GM13976 (cell line): ENCODE results near the gene PDCD1LG2.
A peak's percentile ranks its signal among the peaks of the same experiment; 100 is the strongest.

Source experiments
- DNase-seq: peaks from one replicate; pipeline ENCODE4 v3.0.0; 2012; ENCODE audit warnings: low spot score
- CTCF ChIP-seq: IDR thresholded peaks from 2 replicates; pipeline ENCODE4 v1.5.1; 2012; ENCODE audit warnings: borderline replicate concordance, mild to moderate bottlenecking; ENCODE audit not compliant: insufficient read depth; ENCODE audit errors: extremely low read depth, missing control alignments, control extremely low read depth
- in situ Hi-C: fragments of 300-500 bp; cut with MboI; formaldehyde crosslinking; loops from one replicate; pipeline ENCODE4 v1.12.0; 2022; ENCODE audit warnings: low sequenced_read_pairs, mixed read lengths, inconsistent platforms; ENCODE audit not compliant: unreplicated experiment

The PDCD1LG2 gene

GRCh38 chr9:5586391-5586802 is 76.1 kb downstream of the PDCD1LG2 start:
- in situ Hi-C loops, result no loop called here

GRCh38 chr9:5587024-5587423 is 76.7 kb downstream of the PDCD1LG2 start:
- no peak for TF ChIP-seq CTCF
- in situ Hi-C loops, result no loop called here
- no peak for DNase-seq

More at GRCh38 chr9:5586391-5586802, 76.1 kb downstream of the PDCD1LG2 start:
- TF ChIP-seq CTCF, result no peak
- DNase-seq, result no peak

GRCh38 chr9:5592231-5592630 is 81.9 kb downstream of the PDCD1LG2 start:
- no peak for DNase-seq
- in situ Hi-C loops, result loop anchor here (5.0 to 10.0 kb wide), 4 partner anchors 145 to 847 kb away; partner anchors contain the start of genes AK3 and JAK2
- TF ChIP-seq CTCF, result no peak

GRCh38 chr9:5592904-5593303 is 82.6 kb downstream of the PDCD1LG2 start:
- DNase-seq, result no peak
- in situ Hi-C loops, result loop anchor here (5.0 to 10.0 kb wide), 4 partner anchors 146 to 848 kb away; partner anchors contain the start of genes AK3 and JAK2
- TF ChIP-seq CTCF, result no peak

GRCh38 chr9:5593904-5594303 is 83.6 kb downstream of the PDCD1LG2 start:
- DNase-seq, result peak; percentile 51
- in situ Hi-C loops, result loop anchor here (5.0 to 10.0 kb wide), 4 partner anchors 147 to 849 kb away; partner anchors contain the start of genes AK3 and JAK2
- TF ChIP-seq CTCF, result no peak

- in situ Hi-C loops, result loop anchor here (10.0 kb wide), 3 partner anchors 421 to 851 kb away; partner anchors contain the start of genes AK3 and JAK2
- DNase-seq, result no peak
- TF ChIP-seq CTCF, result no peak
Observed at GRCh38 chr9:5596173-5596572, 85.8 kb downstream of the PDCD1LG2 start.
